ENCODE measurements around the gene DYRK3.
"Not testable (repeated sequence)": the region's sequence is repeated elsewhere in the genome, so short reads cannot be mapped to it uniquely, and the experiment has no call there.

The DYRK3 gene

DNA sequence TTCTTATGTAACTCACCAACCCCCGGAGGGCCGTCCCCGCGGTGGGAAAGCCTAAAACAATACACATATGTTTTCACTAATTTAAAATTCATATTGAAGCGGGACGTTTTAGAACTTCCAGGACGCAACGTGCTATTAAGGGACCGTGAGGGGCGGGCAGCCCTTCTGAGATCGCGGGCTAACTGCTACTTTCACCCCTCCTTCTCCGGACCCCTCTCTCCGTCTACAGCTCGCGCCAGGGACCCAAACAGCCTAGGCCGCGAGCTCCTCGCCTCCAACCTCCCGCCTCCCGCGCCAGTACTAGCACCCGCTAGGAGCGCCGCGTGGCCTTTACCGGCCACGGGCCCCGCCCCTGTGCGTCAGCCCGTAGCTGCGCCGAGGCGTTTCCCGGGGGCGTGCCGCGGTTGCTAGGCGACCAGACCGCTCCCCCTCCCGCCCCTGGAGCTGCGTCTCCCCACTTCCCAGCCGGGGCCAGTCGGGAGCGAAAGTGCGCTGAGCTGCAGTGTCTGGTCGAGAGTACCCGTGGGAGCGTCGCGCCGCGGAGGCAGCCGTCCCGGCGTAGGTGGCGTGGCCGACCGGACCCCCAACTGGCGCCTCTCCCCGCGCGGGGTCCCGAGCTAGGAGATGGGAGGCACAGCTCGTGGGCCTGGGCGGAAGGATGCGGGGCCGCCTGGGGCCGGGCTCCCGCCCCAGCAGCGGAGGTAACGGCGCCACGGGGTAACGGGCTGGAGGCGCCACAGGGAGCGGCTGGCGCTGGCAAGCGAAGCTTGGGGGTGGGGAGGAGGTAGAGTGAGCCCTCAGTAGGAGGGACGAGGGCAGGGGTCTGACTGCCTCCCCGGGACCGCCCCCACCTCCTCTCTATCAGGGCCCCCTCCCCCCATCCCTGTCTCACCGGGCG, at the start of gene DYRK3:
Gene DYRK3, plus strand, starts transcription at position 457 of the 898 bp plus-strand sequence. Its CDS starts 168 bp downstream, at position 625.
- peak; percentile 95 for DNase-seq (ENCODE audit: low read depth)

DNA sequence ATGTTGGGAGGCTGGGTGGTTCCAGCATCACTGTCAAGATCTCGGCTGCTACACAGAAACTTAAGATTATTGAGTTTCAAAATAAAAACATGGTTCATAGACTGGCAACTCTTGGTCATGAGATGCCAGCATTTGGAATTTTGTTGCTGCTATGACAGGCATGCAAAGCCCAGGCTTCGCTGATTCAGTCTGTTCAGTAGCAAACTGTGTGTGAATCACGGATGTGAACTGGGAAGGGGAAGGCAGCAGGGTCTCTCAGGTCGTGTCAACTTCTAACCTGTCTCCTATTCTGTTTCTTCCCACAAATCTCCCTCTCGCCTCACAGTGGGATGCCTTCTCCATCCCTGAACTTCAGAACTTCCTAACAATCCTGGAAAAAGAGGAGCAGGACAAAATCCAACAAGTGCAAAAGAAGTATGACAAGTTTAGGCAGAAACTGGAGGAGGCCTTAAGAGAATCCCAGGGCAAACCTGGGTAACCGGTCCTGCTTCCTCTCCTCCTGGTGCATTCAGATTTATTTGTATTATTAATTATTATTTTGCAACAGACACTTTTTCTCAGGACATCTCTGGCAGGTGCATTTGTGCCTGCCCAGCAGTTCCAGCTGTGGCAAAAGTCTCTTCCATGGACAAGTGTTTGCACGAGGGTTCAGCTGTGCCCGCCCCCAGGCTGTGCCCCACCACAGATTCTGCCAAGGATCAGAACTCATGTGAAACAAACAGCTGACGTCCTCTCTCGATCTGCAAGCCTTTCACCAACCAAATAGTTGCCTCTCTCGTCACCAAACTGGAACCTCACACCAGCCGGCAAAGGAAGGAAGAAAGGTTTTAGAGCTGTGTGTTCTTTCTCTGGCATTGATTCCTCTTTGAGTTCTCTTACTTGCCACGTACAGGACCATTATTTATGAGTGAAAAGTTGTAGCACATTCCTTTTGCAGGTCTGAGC, 48.6 kb upstream of the DYRK3 start:
- no peak for DNase-seq (ENCODE audit: low read depth)

DNA sequence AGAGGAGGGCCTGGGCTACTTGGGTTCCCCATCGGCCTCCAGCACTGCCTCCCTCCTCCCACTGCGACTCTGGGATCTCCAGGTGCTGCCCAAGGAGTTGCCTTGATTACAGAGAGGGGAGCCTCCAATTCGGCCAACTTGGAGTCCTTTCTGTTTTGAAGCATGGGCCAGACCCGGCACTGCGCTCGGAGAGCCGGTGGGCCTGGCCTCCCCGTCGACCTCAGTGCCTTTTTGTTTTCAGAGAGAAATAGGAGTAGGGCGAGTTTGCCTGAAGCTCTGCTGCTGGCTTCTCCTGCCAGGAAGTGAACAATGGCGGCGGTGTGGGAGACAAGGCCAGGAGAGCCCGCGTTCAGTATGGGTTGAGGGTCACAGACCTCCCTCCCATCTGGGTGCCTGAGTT, 47.4 kb upstream of the DYRK3 start:
- no peak for DNase-seq (ENCODE audit: low read depth)

DNA sequence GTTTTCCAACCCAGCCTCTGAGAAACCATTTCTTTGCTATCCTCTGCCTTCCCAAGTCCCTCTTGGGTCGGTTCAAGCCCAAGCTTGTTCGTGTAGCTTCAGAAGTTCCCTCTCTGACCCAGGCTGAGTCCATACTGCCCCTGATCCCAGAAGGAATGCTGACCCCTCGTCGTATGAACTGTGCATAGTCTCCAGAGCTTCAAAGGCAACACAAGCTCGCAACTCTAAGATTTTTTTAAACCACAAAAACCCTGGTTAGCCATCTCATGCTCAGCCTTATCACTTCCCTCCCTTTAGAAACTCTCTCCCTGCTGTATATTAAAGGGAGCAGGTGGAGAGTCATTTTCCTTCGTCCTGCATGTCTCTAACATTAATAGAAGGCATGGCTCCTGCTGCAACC, 46.8 kb upstream of the DYRK3 start:
- DNase-seq (ENCODE audit: low read depth): no peak

DNA sequence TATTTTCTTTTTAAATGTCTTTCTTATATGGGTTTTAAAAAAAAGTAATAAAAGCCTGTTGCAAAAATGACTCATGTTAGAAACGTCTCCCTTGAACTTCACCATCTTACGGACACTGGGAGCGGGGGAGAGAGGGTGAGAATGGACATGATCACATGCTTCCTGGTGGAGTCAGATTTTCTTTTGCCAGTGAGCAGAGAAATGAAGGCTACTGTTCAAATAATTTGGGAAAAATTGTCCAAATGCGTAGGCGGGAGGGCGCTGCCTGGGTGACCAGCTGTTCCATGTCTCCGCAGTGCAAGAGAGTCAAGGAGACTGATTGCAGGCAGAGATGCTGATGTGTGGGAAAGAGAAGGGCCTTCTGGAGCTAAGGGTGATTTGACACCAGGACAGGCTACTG, 46.1 kb upstream of the DYRK3 start:
- DNase-seq (ENCODE audit: low read depth): peak; percentile 92

DNA sequence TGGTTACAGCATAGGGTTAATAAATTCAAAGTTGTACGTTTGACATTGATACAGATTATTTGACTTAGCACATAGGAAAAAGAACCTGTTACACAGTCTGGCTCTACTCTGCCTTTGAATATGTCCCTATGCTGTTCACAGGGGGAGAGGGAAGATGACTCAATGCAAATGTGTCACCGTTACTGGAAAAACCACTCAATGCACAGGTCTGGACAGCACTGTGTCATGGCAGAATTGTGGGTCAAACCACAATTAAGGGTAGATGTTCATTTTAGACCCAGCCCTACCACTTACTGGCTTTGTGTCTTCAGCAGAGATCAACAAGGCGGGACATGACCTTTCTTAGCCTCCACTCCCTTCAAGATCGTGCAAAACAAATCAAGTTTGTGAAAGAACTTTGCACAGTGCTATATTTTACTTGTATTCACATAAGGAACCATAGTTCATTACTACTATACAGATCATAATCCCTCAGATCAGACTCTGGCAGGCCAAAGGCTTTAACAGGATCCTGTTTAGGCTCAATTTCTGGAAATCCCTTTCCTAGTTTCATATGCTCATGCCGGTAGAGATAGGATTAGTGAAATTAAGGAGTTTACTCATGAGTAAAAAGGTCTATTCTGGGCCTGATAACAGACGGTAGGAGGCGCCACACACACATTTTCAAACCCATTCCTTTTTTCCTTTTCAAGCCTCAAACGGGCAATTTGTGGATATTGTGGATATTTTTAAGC, 45.1 kb upstream of the DYRK3 start:
- DNase-seq (ENCODE audit: low read depth): peak; percentile 87

DNA sequence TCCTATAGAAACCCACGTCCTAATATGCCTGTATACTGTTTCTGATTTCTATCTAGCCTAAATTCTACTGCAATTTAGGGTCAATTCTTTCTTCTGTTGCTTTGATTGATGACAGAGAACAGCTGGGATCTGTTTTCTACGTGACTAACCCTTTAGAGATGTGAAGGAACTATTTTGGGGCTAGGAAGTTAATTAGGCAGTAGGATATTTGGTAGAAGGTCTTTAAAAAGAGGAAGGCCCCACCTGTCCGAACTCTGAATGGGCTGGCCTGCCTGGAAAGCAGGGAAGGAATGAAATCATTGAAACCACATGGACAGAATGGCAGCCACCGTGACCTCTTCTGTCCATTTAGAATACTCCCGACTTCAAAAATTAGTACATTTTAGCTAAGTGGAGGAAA, 44.1 kb upstream of the DYRK3 start:
- DNase-seq (ENCODE audit: low read depth): no peak

DNA sequence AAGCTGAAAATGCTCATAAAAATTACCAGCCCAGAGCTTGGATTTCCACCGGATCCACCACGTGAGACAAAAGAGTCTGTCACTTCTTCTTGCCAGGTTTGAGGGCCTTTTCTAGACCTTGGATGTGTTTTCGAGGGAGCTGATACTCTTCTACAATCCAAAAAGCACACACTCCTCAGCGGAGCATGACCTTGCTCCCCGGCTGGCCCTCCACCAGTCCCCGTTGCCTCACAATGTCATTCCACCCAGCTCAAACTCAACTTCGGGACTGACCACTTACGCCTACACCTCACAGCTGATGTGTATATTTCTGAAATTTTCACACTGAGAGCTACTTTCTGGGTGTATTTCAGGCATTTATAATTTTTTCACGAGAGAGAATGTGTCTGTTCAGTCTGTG, 43.6 kb upstream of the DYRK3 start:
- DNase-seq (ENCODE audit: low read depth): no peak

DNA sequence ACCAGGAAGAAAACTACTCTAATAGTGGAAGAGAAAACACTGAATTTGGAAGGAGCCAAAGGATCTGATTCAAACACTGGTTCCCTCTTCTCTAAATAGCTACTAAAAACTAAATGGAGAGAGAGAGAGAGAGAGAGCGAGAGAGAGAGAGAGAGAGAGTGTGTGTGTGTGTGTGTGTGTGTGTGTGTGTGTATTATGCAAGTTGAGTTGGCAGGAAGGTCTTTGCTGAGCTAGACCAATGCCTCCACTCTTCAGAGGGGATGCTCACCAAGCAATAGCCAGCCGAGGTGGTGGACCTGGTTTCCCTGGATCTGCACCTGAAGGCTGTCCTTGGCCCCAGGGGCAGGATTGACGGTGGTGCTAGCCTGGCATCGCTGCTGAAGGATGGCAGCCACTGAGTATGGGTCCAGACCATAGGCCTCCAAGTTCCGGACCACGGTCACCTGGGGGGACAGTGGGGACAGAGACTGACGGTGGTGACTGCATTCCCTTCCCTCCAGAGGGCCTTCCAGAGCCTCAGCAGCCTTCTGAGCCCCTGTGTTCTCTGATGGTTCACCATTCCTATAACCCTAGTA, 41.9 kb upstream of the DYRK3 start:
- DNase-seq (ENCODE audit: low read depth): no peak

DNA sequence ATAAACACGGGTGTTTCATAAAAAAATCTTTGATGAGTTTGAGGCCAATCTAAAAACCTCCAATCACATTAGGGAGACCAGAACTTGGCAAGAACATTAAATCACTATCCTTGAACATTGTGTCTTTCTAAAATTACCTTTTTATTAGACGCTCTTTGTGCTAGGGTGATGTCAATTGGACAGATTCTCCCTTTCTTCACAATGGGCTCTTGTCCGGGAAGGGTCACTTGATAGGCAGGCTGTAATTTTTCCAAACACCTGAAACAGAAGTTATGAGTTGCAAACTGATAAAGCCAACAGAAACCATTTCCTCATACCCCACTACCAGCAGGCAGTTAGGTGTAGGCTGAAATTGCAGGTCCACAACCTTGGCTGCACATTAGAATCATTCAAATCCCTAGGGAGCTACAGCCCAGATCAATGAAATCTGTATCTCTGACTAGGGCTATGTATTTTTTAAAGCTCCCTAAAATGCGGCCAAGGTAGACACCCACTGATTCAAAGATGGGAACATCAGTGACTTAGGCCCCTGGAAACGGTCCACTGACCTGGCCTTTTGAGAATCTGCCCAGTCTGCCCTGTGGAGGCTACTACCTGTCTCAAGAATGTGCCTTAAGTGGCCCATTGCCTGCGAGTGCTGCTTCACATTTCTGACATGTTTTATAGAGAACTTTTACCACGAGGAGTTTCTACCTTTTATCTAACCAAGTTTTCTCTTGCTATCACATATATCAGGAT, 39.6 kb upstream of the DYRK3 start:
- DNase-seq (ENCODE audit: low read depth): no peak

DNA sequence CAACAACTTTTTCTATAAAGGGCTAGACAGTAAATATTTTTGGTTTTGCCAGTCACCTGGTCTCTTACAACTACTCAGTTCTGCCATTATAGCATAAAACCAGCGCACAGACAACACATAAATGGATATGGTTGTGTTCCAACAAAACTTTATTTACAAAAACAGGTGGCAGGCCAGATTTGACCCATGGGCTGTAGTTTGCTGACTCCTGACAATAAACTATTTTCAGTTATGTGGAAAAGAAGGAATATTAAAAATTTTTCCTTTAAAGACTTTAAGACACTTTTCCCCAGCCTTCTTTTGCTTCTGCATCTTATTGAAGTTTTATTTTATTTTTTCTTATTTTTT, 39.0 kb upstream of the DYRK3 start:
- no peak for DNase-seq (ENCODE audit: low read depth)

DNA sequence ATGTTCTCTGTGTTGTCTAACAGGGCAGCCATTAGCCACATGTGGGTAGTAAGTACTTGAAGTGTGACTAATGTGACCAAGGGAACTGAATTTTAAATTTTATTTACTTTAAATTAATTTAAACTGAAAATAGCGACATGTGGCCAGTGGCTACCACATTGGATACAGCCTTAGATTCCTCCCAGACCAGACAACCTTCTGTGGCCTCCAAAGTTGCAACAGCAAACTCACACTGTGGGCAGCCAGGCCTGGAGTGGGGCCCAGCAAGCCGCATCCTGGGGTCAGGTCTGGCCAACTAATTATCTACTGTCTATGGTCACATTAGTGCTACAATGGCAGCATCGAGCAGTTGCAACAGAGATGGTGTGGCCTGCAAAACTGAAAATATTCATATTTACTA, 34.8 kb upstream of the DYRK3 start:
- no peak for DNase-seq (ENCODE audit: low read depth)

DNA sequence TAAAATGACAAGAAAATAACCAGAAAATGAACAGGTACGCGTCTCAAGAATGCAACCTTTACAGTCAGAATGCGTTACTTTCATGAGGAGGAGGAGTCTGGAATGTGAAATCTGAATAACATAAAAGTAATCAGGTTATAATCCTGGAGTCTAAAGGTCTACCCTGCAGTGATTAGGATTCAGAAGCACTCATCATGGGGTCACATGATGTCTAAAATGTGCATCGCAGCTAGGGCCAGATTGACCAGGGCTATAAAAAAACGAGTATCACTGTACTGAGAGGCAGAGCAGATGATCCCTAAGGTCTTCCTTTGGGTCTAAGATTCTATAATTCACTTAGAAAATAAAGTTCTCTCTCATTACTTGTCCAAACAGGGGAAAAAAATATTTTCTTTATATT, 30.5 kb upstream of the DYRK3 start:
- DNase-seq (ENCODE audit: low read depth): no peak

DNA sequence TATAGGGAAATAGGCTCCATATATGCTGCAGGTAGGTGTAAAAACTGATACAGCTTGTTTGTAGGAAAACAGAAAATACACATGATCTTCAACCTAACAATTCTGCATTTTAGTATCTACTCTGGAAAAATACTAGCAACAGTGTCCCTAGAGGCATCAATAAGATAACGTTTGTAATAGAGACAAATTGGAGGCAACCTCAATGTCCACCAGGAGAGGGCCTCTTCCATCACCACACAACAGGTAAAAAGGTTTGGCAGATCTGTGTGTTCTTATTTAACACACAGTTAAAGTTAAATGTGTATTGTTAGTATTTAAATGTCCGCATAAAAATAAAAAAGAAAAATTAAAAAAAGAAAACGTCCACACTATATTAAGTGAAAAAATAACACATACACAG, 28.5 kb upstream of the DYRK3 start:
- DNase-seq (ENCODE audit: low read depth): peak; percentile 71

DNA sequence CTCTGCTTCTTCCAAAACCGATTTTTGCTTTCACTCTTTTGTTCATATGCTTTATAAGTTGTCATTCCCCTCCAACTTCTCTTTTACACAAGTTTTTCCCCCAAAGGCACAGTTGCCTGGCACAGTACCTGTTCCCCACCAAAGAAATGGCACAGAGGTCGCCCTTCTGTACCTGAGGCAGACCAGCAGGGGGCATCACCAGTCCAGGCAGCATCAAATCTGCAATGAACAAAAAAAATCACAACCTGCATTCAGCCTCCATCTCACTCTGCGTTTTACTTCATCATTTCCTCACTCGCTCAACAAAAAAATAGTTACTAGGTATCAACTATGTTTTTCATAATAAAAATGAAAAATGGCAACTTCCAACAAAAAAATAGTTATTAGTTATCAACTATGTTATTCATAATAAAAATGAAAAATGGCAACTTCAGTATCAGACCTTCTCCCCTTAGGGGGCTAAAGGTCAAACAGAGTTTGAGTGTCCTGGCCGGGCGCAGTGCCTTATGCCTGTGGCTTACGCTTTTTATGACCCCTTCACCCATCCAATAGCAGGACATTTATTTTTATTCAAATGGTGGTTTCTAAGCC, 27.1 kb upstream of the DYRK3 start:
- DNase-seq (ENCODE audit: low read depth): peak; percentile 63

DNA sequence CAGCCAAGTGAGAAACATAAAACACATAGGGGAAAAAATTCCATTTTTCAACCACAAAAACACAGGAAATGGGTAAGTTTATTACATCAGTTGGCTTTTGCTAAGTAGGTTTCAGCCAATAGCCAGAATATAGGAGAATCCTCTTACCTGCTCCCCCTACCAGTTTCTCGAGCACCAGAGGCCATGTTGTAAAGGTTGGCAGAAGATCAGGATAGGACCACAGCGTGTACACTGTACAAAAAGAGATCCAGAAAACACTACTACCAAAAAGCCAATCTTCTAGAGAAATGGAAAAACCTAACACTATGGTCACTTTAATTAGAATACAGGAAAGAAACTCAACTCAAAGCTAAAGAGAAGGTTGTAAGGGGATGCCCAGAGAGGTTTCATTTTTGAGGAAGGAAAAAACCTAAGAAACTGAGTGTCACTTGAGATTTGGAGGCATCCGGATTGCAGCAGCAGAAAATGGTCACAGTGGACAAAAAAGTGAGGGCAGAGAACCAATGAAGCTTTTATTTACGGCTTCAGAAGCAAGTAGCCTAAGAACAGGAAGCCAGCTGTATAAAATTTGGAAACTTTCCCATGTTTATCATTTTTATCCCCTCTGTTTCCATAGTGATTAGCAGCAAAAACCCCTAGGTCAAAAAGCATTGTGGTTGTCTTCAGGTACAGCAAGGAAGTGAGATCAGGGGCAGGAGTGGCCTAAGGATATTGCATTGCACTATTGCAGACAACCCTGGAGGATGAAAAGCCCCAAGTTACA, 25.9 kb upstream of the DYRK3 start:
- peak; percentile 6 for DNase-seq (ENCODE audit: low read depth)

DNA sequence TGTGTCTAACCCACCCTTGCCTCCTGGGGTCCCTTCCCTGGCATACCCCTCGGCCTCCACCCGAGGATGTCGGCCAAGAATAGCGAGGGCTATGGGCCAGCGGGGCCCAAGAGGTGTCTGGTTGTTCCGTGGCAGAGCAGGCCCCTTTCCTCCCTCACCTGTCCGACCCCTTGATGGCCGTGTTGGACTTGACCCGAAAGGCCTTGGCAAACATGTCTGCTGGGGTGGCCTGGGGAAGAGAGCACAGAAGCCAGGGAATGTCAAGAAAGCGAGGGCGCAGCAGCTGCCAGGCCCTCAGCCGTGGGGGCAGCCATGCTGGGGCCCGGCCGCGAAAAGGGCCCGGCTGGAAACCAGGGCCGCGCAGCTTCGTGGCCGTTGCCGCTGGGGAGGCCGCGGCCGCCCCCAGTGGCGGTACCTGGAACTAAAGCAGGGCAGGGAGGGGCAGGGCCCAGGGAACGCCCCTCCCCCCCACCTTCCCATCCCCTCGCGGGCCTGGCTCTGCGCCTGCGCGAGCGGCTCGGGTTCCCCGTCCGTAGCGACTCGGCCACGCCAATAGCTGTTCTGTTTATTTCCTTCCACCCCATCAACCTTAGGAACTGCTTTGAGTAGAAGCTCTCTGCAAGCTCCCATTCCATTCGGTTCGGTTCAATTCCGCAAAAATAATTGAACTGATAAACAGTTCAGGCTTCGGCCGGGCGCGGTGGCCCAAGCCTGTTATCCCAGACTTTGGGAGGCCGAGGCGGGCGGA, 23.0 kb upstream of the DYRK3 start, which contains the start of gene EIF2D:
Gene EIF2D, minus strand, starts transcription at position 337 of the 748 bp plus-strand sequence. Its CDS starts 123 bp downstream, at position 214.
- peak; percentile 92 for DNase-seq (ENCODE audit: low read depth)

DNA sequence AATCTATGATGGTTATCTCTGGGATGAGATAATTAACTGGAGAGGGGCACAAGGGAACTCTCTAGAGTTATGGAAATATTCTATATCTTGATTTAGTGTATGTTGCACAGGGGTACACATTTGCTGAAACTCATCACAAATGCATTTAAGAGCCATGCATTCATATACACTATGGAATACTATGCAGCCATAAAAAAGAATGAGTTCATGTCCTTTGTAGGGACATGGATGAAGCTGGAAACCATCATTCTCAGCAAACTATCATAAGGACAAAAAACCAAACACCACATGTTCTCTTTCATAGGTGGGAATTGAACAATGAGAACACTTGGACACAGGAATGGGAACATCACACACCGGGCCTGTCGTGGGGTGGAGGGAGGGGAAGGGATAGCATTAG, 8.9 kb upstream of the DYRK3 start:
- not testable (repeated sequence) for DNase-seq (ENCODE audit: low read depth)

DNA sequence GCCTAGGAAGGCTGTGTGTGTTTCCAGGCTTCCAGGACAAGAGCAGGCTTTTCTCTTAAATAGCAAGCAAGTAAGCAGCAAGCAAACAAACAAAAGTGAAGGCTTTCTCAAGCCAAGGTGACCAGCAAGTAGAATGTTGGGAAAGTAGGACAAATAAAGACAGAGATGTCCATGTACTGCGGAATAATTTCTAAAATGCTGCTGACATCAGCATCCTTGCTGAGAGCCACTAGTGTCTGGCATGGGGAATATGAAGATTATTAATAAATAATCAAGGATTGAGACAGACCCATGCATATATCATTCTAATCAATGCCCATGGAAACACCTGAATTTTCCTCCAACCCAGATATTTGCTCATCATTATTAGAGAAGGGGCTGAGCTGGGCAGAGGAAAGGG, 6.4 kb upstream of the DYRK3 start:
- no peak for DNase-seq (ENCODE audit: low read depth)
